Measurements from ENCODE around the gene RALGPS2.

Gene RALGPS2

DNA sequence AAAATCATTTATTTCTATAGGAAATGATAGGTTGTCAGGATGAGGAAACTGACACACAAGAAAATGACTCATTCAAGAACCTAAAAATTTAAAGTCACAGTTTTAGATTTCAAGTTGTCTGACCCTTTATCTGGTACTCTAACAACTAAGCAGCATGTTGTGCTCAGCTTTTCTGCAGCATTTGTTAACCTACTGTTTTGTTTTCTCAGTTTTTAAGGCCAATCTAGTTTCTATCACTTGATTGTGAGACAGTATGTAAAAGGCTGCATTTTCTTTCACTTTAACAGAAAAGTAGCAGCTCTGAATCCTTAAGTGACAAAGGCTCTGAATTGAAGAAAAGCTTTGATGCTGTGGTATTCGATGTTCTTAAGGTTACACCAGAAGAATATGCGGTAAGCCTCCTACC, 59.1 kb downstream of the RALGPS2 start:
- no peak for TF ChIP-seq CTCF (IDR thresholded peaks at IDR 0.05)

DNA sequence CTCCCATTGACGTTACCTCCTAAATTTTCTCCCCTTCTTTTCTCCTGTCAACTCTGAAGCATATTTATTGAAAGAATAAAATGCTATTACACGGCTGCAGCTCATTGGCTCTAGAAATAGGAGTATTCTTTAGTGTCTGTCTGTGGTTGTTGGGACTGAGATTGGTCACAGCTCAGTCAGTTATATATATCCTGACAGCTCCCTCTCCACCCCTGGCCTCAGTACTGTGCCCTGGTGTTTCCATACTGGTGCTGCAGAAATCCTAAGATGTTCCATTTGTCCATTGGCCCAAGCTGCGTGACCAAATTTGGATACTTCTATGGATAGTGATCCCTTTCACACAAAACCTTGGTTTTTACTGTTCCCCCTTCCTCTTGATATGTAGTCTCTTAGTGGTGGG, 67.3 kb downstream of the RALGPS2 start:
- TF ChIP-seq CTCF (IDR thresholded peaks at IDR 0.05): no peak

- TF ChIP-seq CTCF (IDR thresholded peaks at IDR 0.05): no peak
These were observed 71.0 kb downstream of the RALGPS2 start for GRCh38 chr1:178796013-178796412.

DNA sequence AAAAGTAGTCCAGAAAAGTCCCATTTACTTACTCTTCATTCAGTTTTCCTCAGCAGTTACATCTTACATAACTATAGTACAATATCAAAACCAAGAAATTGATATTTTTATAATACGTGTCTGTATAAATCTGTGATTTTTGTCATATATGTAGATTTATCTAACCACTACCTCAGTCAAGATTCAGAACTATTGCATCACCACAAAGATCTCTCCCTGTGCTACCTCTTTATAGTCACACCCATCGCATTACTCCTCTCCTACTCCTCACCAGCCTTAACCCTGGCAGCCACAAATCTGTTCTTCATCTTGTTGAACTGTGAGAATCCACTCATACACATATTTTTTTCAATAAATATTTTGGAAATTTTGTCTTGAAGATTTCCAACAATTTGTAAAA, 72.5 kb downstream of the RALGPS2 start:
- TF ChIP-seq CTCF (IDR thresholded peaks at IDR 0.05): no peak

DNA sequence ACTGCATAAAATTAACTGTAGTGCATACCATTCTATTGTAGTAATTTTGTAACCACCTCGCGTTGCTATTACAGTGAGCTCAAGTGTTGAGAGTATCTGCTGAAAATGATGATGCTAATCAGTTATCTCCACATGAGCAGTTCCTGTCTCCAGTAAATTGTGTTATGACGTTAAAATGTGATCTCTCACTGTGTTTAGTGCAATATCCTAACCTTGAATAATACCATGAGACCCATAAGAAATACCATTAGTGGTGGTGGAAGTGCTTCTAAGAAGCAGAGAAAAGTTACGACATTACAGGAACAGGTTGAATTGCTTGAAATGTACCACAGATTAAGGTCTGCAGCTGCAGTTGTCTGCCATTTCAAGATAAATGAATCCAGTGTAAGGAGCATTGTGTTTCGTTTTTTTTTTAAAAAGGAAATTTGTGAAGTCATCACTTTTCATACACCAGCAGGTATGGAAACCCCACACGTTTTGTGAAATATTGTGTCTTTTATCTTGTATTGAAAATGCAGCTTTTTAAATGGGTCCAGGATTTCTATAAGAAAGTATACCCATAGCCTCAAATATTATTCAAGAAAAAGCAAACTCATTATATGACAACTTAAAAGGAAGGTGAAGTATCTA, 73.3 kb downstream of the RALGPS2 start:
- no peak for TF ChIP-seq CTCF (IDR thresholded peaks at IDR 0.05)

- no peak for TF ChIP-seq CTCF (IDR thresholded peaks at IDR 0.05)
These were observed 77.8 kb downstream of the RALGPS2 start for GRCh38 chr1:178802873-178803272.

DNA sequence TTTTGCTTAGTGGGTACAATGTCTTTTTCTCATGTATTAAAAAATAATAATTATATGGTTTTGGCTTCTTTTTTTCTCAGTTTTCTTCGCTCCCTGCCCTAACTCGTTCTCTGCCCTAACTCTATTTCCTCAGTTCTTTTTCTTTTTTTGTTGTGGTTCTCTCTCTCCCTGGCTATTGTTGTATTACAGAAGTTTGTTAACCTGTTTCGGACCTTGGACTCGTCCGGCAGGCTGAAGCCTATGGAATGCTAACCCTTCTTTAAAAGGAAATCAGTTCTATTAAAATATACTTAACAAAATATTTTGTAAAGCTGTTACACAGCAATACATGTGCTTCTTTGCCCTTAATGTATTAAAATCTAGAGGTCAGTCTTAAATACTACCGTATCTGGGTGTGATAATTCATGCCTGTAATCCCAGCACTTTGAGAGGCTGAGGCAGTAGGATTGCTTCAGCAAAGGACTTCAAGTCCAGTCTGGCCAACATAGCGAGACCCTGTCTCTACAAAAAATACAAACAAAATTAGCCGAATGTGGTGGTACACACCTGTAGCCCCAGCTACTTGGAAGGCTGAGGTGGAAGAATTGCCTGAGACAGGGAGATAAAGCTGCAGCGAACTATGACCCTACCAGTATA, 81.7 kb downstream of the RALGPS2 start:
- TF ChIP-seq CTCF (IDR thresholded peaks at IDR 0.05): no peak

All from LNCAP (cell line).